ENCODE measurements around the gene ATP9B.

- TF ChIP-seq CTCF (IDR thresholded peaks at IDR 0.05): no peak
- no peak for TF ChIP-seq POLR2A (IDR thresholded peaks at IDR 0.05)
Observed at GRCh38 chr18:79260023-79260422, 190.8 kb downstream of the ATP9B start.

Measured in vagina (tissue), 2 donors.